ENCODE measurements around the gene PNLIP. TPM values are rescaled to one million over a fixed set of nuclear protein-coding genes. Genes with fewer than 3 reads are reported as not detected.

PNLIP gene
- total and polyA plus RNA-seq, 12 donors: 0.10 to 2.1 (median 1.9) TPM; not detected in 4

DNA sequence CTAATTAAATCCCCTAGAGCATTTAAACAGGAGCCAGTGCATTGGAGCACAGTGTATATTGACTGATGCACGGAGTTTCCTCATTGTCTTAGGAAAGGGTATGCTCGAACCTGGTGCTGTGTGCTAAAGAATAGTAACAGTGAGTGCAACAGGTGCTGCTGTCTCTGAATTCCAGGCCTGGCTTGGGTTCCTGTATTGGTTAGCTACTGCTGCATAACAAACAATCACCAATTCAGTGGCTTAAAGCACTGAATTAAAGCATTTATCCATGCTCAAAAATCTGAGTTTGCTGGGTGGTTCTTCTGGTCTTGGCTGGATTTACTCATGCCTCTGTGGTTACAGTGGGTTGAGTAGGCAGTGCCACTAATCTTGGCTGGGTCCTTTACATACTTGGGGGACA is 43.3 kb downstream of the PNLIP start:
- Histone ChIP-seq H3K4me1 (no peaks in the 10 kb centered on the region), H3K9me3 (peaks cover 0 to 7% (median 0%) of the 10 kb centered on the region in 11 donors), H3K27me3 (peaks cover 0 to 2% (median 0%) of the 10 kb centered on the region in 7 donors), H3K36me3 (no peaks in the 10 kb centered on the region), H3K27ac (no peak overlapping the region), H3K4me3 (no peak overlapping the region)
- TF ChIP-seq CTCF (IDR thresholded peaks at IDR 0.05): no peak
- 80 to 84% methylated on average over 2 of the region's 2 CpGs for WGBS, 2 donors
- intact Hi-C loops (cut with DNase I): no loop called here
- no peak for DNase-seq
- ATAC-seq: no peak

GRCh38 chr10:116589926-116590325 is 44.2 kb downstream of the PNLIP start:
- no peak for TF ChIP-seq CTCF (IDR thresholded peaks at IDR 0.05)
- no peak for DNase-seq
- WGBS, 2 donors: 74 to 76% methylated on average over 2 of the region's 2 CpGs
- no peak overlapping the region for H3K27ac ChIP-seq
- H3K36me3 ChIP-seq: no peaks in the 10 kb centered on the region
- peaks cover 0 to 2% (median 0%) of the 10 kb centered on the region in 7 donors for H3K27me3 ChIP-seq
- H3K9me3 ChIP-seq: peaks cover 0 to 7% (median 0%) of the 10 kb centered on the region in 11 donors
- no peak for ATAC-seq
- no peaks in the 10 kb centered on the region for H3K4me1 ChIP-seq
- intact Hi-C loops (cut with DNase I): no loop called here
- H3K4me3 ChIP-seq: no peak overlapping the region

DNA sequence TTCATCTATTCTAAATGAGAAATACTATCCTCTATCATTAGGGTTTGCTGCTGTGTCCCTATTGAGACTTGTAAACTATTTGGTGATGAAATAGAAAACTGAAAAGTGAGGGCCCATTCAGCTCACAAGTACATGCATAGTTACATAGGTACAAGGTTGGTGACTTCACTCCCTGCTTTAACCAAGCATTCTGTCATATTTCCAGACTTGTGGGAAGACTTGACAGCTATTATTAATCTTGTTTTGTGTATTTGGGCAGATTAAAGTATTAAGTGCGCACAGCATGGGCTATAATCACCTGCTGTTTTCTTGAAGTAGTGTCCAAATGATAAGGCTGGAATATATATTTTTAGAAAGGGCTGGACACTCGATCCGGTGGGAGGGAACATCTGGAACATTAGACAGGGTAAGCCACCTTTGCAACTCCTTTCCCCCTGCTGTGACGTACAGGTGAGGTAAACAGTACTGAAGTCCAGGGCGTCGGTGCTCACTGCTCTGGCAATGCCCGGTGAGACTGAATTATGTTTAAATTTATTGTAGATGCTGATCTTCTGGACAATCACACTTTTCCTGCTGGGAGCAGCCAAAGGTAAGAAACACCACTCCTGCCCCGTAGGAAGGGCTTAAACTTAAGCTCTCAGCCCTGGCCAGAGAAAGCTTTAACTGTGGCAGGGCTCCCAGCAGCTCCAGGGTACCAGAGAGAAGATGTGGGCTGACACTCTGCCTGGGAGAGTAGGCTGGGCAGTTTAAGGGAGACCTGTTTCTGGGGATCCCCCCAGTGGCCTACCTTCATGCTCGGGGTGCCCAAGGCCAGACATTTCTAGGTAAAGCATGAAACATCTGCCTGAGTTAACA is 45.1 kb downstream of the PNLIP start, which contains the start of gene PNLIPRP1:
TSS of gene PNLIPRP1 (plus strand) at position 370 of the 855 bp plus-strand sequence. CDS start at position 541, 171 bp downstream.
- no peaks in the 10 kb centered on the region for H3K4me1 ChIP-seq
- H3K36me3 ChIP-seq: no peaks in the 10 kb centered on the region
- 68 to 70% methylated on average over 9 of the region's 9 CpGs for WGBS, 2 donors
- TF ChIP-seq CTCF (IDR thresholded peaks at IDR 0.05): no peak
- H3K27me3 ChIP-seq: peaks cover 0 to 11% (median 0%) of the 10 kb centered on the region in 7 donors
- no peak for DNase-seq
- intact Hi-C loops (cut with DNase I): no loop called here
- H3K4me3 ChIP-seq: no peak within 1 kb of the TSS
- no peak for ATAC-seq
- no peak within 1 kb of the TSS for H3K27ac ChIP-seq
- peaks cover 0 to 7% (median 0%) of the 10 kb centered on the region in 11 donors for H3K9me3 ChIP-seq

GRCh38 chr10:116593139-116593740 is 47.5 kb downstream of the PNLIP start:
- Histone ChIP-seq H3K4me3 (no peak overlapping the region), H3K4me1 (no peaks in the 10 kb centered on the region), H3K27ac (no peak overlapping the region), H3K9me3 (peaks cover 0 to 7% (median 0%) of the 10 kb centered on the region in 11 donors), H3K27me3 (peaks cover 0 to 12% (median 4%) of the 10 kb centered on the region in 7 donors), H3K36me3 (no peaks in the 10 kb centered on the region)
- intact Hi-C loops (cut with DNase I): no loop called here
- WGBS, 2 donors: 90 to 91% methylated on average over 5 of the region's 5 CpGs
- DNase-seq (no peak), ATAC-seq (no peak)
- TF ChIP-seq CTCF (IDR thresholded peaks at IDR 0.05): no peak
